ENCODE results near the gene IFI35.
"Not testable (repeated sequence)": the region's sequence is repeated elsewhere in the genome, so short reads cannot be mapped to it uniquely, and the experiment has no call there.

The IFI35 gene

GRCh38 chr17:42999003-42999525, 7.5 kb upstream of the IFI35 start:
- Histone ChIP-seq H3K4me3 (ENCODE audit: low read length in 2 of 2) (peak overlapping the region; percentile 95 to 96), H3K27me3 (ENCODE audit: control insufficient read depth in 1 of 2, insufficient read depth in 2 of 2, low read length in 2 of 2) (no peaks in the 10 kb centered on the region), H3K36me3 (ENCODE audit: control insufficient read depth in 2 of 2, insufficient read depth in 2 of 2, low read length in 2 of 2) (peaks cover 11 to 32% of the 10 kb centered on the region in 2 donors)

GRCh38 chr17:43000894-43001293, 5.7 kb upstream of the IFI35 start:
- not testable (repeated sequence) for H3K27ac ChIP-seq (ENCODE audit: low read length); H3K9ac ChIP-seq (ENCODE audit: low read length in 2 of 2); H3K9me3 ChIP-seq (ENCODE audit: control insufficient read depth in 2 of 2, low read length in 2 of 2); H3K4me3 ChIP-seq (ENCODE audit: low read length in 2 of 2); H3K27me3 ChIP-seq (ENCODE audit: control insufficient read depth in 1 of 2, insufficient read depth in 2 of 2, low read length in 2 of 2)
- Histone ChIP-seq H3K4me1 (ENCODE audit: control insufficient read depth, insufficient read depth, low read length) (peaks cover 22% of the 10 kb centered on the region), H3K36me3 (ENCODE audit: control insufficient read depth in 2 of 2, insufficient read depth in 2 of 2, low read length in 2 of 2) (peaks cover 11 to 32% of the 10 kb centered on the region in 2 donors)

More at GRCh38 chr17:42999003-42999525, 7.5 kb upstream of the IFI35 start:
- peaks cover 22% of the 10 kb centered on the region for H3K4me1 ChIP-seq (ENCODE audit: control insufficient read depth, insufficient read depth, low read length)
- peak overlapping the region; percentile 99 for H3K9ac ChIP-seq (ENCODE audit: low read length in 2 of 2)
- no peaks in the 10 kb centered on the region for H3K9me3 ChIP-seq (ENCODE audit: control insufficient read depth in 2 of 2, low read length in 2 of 2)
- peak overlapping the region; percentile 96 for H3K27ac ChIP-seq (ENCODE audit: low read length)

- Histone ChIP-seq H3K4me3 (ENCODE audit: low read length in 2 of 2) (no peak overlapping the region), H3K4me1 (ENCODE audit: control insufficient read depth, insufficient read depth, low read length) (peaks cover 18% of the 10 kb centered on the region), H3K27ac (ENCODE audit: low read length) (no peak overlapping the region), H3K36me3 (ENCODE audit: control insufficient read depth in 2 of 2, insufficient read depth in 2 of 2, low read length in 2 of 2) (peaks cover 11 to 32% of the 10 kb centered on the region in 2 donors), H3K27me3 (ENCODE audit: control insufficient read depth in 1 of 2, insufficient read depth in 2 of 2, low read length in 2 of 2) (no peaks in the 10 kb centered on the region), H3K9ac (ENCODE audit: low read length in 2 of 2) (no peak overlapping the region), H3K9me3 (ENCODE audit: control insufficient read depth in 2 of 2, low read length in 2 of 2) (no peaks in the 10 kb centered on the region)
These were observed 2.9 kb upstream of the IFI35 start for GRCh38 chr17:43003542-43004172.

GRCh38 chr17:43010667-43011308, 4.2 kb downstream of the IFI35 start:
- Histone ChIP-seq H3K27ac (ENCODE audit: low read length) (no peak overlapping the region), H3K9ac (ENCODE audit: low read length in 2 of 2) (no peak overlapping the region), H3K4me3 (ENCODE audit: low read length in 2 of 2) (no peak overlapping the region), H3K27me3 (ENCODE audit: control insufficient read depth in 1 of 2, insufficient read depth in 2 of 2, low read length in 2 of 2) (no peaks in the 10 kb centered on the region), H3K4me1 (ENCODE audit: control insufficient read depth, insufficient read depth, low read length) (peaks cover 21% of the 10 kb centered on the region), H3K36me3 (ENCODE audit: control insufficient read depth in 2 of 2, insufficient read depth in 2 of 2, low read length in 2 of 2) (peaks cover 18 to 25% of the 10 kb centered on the region in 2 donors), H3K9me3 (ENCODE audit: control insufficient read depth in 2 of 2, low read length in 2 of 2) (no peaks in the 10 kb centered on the region)

GRCh38 chr17:43011728-43012472, 5.3 kb downstream of the IFI35 start:
- Histone ChIP-seq H3K27ac (ENCODE audit: low read length) (no peak overlapping the region), H3K9ac (ENCODE audit: low read length in 2 of 2) (peak overlapping the region in 1 of 2 donors; percentile 47), H3K9me3 (ENCODE audit: control insufficient read depth in 2 of 2, low read length in 2 of 2) (no peaks in the 10 kb centered on the region), H3K4me1 (ENCODE audit: control insufficient read depth, insufficient read depth, low read length) (peaks cover 26% of the 10 kb centered on the region), H3K27me3 (ENCODE audit: control insufficient read depth in 1 of 2, insufficient read depth in 2 of 2, low read length in 2 of 2) (no peaks in the 10 kb centered on the region), H3K4me3 (ENCODE audit: low read length in 2 of 2) (no peak overlapping the region), H3K36me3 (ENCODE audit: control insufficient read depth in 2 of 2, insufficient read depth in 2 of 2, low read length in 2 of 2) (peaks cover 26 to 29% of the 10 kb centered on the region in 2 donors)

GRCh38 chr17:43013296-43013695, 6.7 kb downstream of the IFI35 start:
- H3K27me3 ChIP-seq (ENCODE audit: control insufficient read depth in 1 of 2, insufficient read depth in 2 of 2, low read length in 2 of 2), result no peaks in the 10 kb centered on the region
- H3K27ac ChIP-seq (ENCODE audit: low read length), result no peak overlapping the region
- H3K4me1 ChIP-seq (ENCODE audit: control insufficient read depth, insufficient read depth, low read length), result peaks cover 30% of the 10 kb centered on the region
- H3K9me3 ChIP-seq (ENCODE audit: control insufficient read depth in 2 of 2, low read length in 2 of 2), result no peaks in the 10 kb centered on the region
- H3K4me3 ChIP-seq (ENCODE audit: low read length in 2 of 2), result no peak overlapping the region
- peaks cover 32 to 36% of the 10 kb centered on the region in 2 donors for H3K36me3 ChIP-seq (ENCODE audit: control insufficient read depth in 2 of 2, insufficient read depth in 2 of 2, low read length in 2 of 2)
- H3K9ac ChIP-seq (ENCODE audit: low read length in 2 of 2), result no peak overlapping the region

- peaks cover 33% of the 10 kb centered on the region for H3K4me1 ChIP-seq (ENCODE audit: control insufficient read depth, insufficient read depth, low read length)
- no peaks in the 10 kb centered on the region for H3K27me3 ChIP-seq (ENCODE audit: control insufficient read depth in 1 of 2, insufficient read depth in 2 of 2, low read length in 2 of 2)
- H3K9me3 ChIP-seq (ENCODE audit: control insufficient read depth in 2 of 2, low read length in 2 of 2), result no peaks in the 10 kb centered on the region
- H3K9ac ChIP-seq (ENCODE audit: low read length in 2 of 2), result no peak overlapping the region
- H3K4me3 ChIP-seq (ENCODE audit: low read length in 2 of 2), result no peak overlapping the region
- peaks cover 32 to 37% of the 10 kb centered on the region in 2 donors for H3K36me3 ChIP-seq (ENCODE audit: control insufficient read depth in 2 of 2, insufficient read depth in 2 of 2, low read length in 2 of 2)
- H3K27ac ChIP-seq (ENCODE audit: low read length), result peak overlapping the region; percentile 37
These were observed 7.5 kb downstream of the IFI35 start for GRCh38 chr17:43014020-43014648.

GRCh38 chr17:43014649-43015542, 8.3 kb downstream of the IFI35 start:
- Histone ChIP-seq H3K36me3 (ENCODE audit: control insufficient read depth in 2 of 2, insufficient read depth in 2 of 2, low read length in 2 of 2) (peaks cover 32 to 37% of the 10 kb centered on the region in 2 donors), H3K27ac (ENCODE audit: low read length) (peak overlapping the region; percentile 37)

GRCh38 chr17:43015579-43015978, 9.0 kb downstream of the IFI35 start:
- H3K27me3 ChIP-seq (ENCODE audit: control insufficient read depth in 1 of 2, insufficient read depth in 2 of 2, low read length in 2 of 2), result no peaks in the 10 kb centered on the region
- peaks cover 45% of the 10 kb centered on the region for H3K4me1 ChIP-seq (ENCODE audit: control insufficient read depth, insufficient read depth, low read length)
- H3K36me3 ChIP-seq (ENCODE audit: control insufficient read depth in 2 of 2, insufficient read depth in 2 of 2, low read length in 2 of 2), result peaks cover 32 to 37% of the 10 kb centered on the region in 2 donors
- no peaks in the 10 kb centered on the region for H3K9me3 ChIP-seq (ENCODE audit: control insufficient read depth in 2 of 2, low read length in 2 of 2)
- H3K4me3 ChIP-seq (ENCODE audit: low read length in 2 of 2), result no peak overlapping the region
- H3K27ac ChIP-seq (ENCODE audit: low read length), result peak overlapping the region; percentile 37
- H3K9ac ChIP-seq (ENCODE audit: low read length in 2 of 2), result no peak overlapping the region

More at GRCh38 chr17:43014649-43015542, 8.3 kb downstream of the IFI35 start:
- H3K4me3 ChIP-seq (ENCODE audit: low read length in 2 of 2), result no peak overlapping the region
- H3K27me3 ChIP-seq (ENCODE audit: control insufficient read depth in 1 of 2, insufficient read depth in 2 of 2, low read length in 2 of 2), result no peaks in the 10 kb centered on the region
- H3K9ac ChIP-seq (ENCODE audit: low read length in 2 of 2), result no peak overlapping the region
- no peaks in the 10 kb centered on the region for H3K9me3 ChIP-seq (ENCODE audit: control insufficient read depth in 2 of 2, low read length in 2 of 2)
- peaks cover 38% of the 10 kb centered on the region for H3K4me1 ChIP-seq (ENCODE audit: control insufficient read depth, insufficient read depth, low read length)

All from stomach smooth muscle (tissue), 2 donors.